Measurements from ENCODE around the gene EDN2.

Gene EDN2

GRCh38 chr1:41498804-41499203 lies 14.3 kb upstream of the EDN2 start:
- TF ChIP-seq POLR2AphosphoS5 (IDR thresholded peaks at IDR 0.05; ENCODE audit: low read depth, low read length) (no peak), TAF1 (IDR thresholded peaks at IDR 0.05; ENCODE audit: borderline replicate concordance, insufficient read depth, low read length) (no peak), SIN3A (IDR thresholded peaks at IDR 0.05; ENCODE audit: borderline replicate concordance, insufficient read depth, low read length) (no peak), FOXP2 (optimal IDR thresholded peaks at IDR 0.05; ENCODE audit: borderline replicate concordance, extremely low read depth, extremely low read length, insufficient read depth) (no peak)
- TF ChIP-seq, protein P1, sequence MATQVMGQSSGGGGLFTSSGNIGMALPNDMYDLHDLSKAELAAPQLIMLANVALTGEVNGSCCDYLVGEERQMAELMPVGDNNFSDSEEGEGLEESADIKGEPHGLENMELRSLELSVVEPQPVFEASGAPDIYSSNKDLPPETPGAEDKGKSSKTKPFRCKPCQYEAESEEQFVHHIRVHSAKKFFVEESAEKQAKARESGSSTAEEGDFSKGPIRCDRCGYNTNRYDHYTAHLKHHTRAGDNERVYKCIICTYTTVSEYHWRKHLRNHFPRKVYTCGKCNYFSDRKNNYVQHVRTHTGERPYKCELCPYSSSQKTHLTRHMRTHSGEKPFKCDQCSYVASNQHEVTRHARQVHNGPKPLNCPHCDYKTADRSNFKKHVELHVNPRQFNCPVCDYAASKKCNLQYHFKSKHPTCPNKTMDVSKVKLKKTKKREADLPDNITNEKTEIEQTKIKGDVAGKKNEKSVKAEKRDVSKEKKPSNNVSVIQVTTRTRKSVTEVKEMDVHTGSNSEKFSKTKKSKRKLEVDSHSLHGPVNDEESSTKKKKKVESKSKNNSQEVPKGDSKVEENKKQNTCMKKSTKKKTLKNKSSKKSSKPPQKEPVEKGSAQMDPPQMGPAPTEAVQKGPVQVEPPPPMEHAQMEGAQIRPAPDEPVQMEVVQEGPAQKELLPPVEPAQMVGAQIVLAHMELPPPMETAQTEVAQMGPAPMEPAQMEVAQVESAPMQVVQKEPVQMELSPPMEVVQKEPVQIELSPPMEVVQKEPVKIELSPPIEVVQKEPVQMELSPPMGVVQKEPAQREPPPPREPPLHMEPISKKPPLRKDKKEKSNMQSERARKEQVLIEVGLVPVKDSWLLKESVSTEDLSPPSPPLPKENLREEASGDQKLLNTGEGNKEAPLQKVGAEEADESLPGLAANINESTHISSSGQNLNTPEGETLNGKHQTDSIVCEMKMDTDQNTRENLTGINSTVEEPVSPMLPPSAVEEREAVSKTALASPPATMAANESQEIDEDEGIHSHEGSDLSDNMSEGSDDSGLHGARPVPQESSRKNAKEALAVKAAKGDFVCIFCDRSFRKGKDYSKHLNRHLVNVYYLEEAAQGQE (IDR thresholded peaks at IDR 0.05; ENCODE audit: insufficient read depth in 1 of 2, low read depth in 2 of 2, low read length in 2 of 2) = no peak

- TF ChIP-seq, protein P1 (IDR thresholded peaks at IDR 0.05; ENCODE audit: insufficient read depth in 1 of 2, low read depth in 2 of 2, low read length in 2 of 2) = no peak
- TF ChIP-seq FOXP2 (optimal IDR thresholded peaks at IDR 0.05; ENCODE audit: borderline replicate concordance, extremely low read depth, extremely low read length, insufficient read depth) (no peak), TAF1 (IDR thresholded peaks at IDR 0.05; ENCODE audit: borderline replicate concordance, insufficient read depth, low read length) (no peak), SIN3A (IDR thresholded peaks at IDR 0.05; ENCODE audit: borderline replicate concordance, insufficient read depth, low read length) (no peak), POLR2AphosphoS5 (IDR thresholded peaks at IDR 0.05; ENCODE audit: low read depth, low read length) (no peak)
Observed at GRCh38 chr1:41498391-41498790, 13.9 kb upstream of the EDN2 start.

DNA sequence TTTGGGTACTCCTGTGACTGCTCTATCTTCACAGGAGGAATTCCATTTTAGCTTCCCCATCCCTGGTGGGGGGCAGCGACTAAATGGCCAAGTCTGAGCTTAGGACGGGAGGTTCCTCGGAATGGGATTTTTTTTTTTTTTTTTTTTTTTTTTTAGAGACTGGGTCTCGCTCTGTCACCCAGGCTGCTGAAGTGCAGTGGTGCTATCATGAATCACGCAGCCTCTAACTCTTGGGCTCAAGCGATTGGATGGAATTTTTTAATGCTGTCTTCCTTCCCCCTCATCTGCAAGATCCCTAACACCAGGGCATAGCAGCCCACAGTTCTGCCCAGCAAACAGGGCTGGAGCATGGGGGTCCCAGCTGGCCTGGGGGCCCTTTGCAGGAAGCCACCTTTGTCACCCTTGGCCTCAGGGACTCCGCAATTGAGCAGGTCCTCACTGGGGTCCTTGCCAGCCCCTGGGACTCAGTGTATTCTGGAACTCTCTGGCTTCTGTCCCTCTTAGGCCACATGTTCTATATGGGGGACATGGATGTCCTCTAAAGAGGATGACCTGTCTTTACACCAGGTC lies 13.1 kb upstream of the EDN2 start:
- no peak for TF ChIP-seq SIN3A (IDR thresholded peaks at IDR 0.05; ENCODE audit: borderline replicate concordance, insufficient read depth, low read length)
- no peak for TF ChIP-seq FOXP2 (optimal IDR thresholded peaks at IDR 0.05; ENCODE audit: borderline replicate concordance, extremely low read depth, extremely low read length, insufficient read depth)
- TF ChIP-seq, protein P1 (IDR thresholded peaks at IDR 0.05; ENCODE audit: insufficient read depth in 1 of 2, low read depth in 2 of 2, low read length in 2 of 2) = no peak
- TF ChIP-seq TAF1 (IDR thresholded peaks at IDR 0.05; ENCODE audit: borderline replicate concordance, insufficient read depth, low read length) = no peak
- TF ChIP-seq POLR2AphosphoS5 (IDR thresholded peaks at IDR 0.05; ENCODE audit: low read depth, low read length) = no peak

DNA sequence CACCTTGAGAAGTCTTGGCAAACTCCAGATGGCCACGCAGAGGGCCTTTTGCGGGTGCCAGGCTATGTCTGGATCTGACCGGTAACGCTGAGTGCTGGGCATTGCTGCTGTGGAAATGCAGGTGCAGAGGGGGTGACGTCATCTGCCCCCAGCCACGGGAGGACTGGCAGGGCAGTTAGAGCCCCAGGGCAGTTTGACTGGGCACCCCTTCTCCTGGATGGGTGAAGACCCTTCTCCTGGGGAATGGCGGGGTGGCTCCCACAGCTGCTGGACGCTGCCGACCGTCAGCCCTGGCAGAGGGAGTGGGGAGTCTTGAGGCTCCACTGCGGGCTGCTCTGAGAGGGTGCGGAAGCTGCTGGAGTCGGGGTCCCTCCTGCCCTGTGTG lies 12.6 kb upstream of the EDN2 start:
- TF ChIP-seq TAF1 (IDR thresholded peaks at IDR 0.05; ENCODE audit: borderline replicate concordance, insufficient read depth, low read length) (no peak), SIN3A (IDR thresholded peaks at IDR 0.05; ENCODE audit: borderline replicate concordance, insufficient read depth, low read length) (no peak), POLR2AphosphoS5 (IDR thresholded peaks at IDR 0.05; ENCODE audit: low read depth, low read length) (no peak), FOXP2 (optimal IDR thresholded peaks at IDR 0.05; ENCODE audit: borderline replicate concordance, extremely low read depth, extremely low read length, insufficient read depth) (no peak)
- TF ChIP-seq, protein P1 (IDR thresholded peaks at IDR 0.05; ENCODE audit: insufficient read depth in 1 of 2, low read depth in 2 of 2, low read length in 2 of 2) = no peak

Measured in PFSK-1 (cell line).